ENCODE data around the gene PREX1.

DNA sequence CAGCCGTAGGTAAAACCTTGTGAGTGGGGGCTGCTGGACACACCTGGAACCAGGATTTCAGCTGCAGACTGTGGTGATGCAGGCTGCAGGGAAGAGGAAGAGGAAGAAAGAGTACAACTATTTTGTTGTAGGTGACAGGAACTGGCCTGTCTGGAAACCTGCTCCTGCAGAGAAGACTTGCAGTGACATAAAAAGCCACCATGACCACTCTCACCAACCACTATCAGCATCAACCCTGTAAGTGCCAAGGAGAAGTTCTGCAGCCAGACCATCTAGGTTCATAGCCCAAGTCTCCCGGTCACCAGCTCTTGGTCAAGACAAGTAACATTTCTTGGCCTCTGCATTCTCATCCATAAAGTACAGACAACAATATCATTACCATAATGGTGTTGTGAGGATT, 91.2 kb downstream of the PREX1 start:
- TF ChIP-seq, protein P1, sequence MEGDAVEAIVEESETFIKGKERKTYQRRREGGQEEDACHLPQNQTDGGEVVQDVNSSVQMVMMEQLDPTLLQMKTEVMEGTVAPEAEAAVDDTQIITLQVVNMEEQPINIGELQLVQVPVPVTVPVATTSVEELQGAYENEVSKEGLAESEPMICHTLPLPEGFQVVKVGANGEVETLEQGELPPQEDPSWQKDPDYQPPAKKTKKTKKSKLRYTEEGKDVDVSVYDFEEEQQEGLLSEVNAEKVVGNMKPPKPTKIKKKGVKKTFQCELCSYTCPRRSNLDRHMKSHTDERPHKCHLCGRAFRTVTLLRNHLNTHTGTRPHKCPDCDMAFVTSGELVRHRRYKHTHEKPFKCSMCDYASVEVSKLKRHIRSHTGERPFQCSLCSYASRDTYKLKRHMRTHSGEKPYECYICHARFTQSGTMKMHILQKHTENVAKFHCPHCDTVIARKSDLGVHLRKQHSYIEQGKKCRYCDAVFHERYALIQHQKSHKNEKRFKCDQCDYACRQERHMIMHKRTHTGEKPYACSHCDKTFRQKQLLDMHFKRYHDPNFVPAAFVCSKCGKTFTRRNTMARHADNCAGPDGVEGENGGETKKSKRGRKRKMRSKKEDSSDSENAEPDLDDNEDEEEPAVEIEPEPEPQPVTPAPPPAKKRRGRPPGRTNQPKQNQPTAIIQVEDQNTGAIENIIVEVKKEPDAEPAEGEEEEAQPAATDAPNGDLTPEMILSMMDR (conservative IDR thresholded peaks at IDR 0.05 in 1 of 2, IDR thresholded peaks at IDR 0.05 in 1 of 2; ENCODE audit: low read depth in 1 of 2, low read length in 2 of 2) = no peak
- TF ChIP-seq EZH2 (IDR thresholded peaks at IDR 0.05; ENCODE audit: low read length, missing control alignments) = no peak

Data from fibroblast of lung (primary cell).